ENCODE results near the gene ACO2. TPM values are rescaled to one million over a fixed set of nuclear protein-coding genes. Genes with fewer than 3 reads are reported as not detected.
"Not testable (repeated sequence)": the region's sequence is repeated elsewhere in the genome, so short reads cannot be mapped to it uniquely, and the experiment has no call there.

ACO2 gene
- total RNA-seq = 10 to 100 TPM; 69.9 to 91.1 (median 76.4) TPM

DNA sequence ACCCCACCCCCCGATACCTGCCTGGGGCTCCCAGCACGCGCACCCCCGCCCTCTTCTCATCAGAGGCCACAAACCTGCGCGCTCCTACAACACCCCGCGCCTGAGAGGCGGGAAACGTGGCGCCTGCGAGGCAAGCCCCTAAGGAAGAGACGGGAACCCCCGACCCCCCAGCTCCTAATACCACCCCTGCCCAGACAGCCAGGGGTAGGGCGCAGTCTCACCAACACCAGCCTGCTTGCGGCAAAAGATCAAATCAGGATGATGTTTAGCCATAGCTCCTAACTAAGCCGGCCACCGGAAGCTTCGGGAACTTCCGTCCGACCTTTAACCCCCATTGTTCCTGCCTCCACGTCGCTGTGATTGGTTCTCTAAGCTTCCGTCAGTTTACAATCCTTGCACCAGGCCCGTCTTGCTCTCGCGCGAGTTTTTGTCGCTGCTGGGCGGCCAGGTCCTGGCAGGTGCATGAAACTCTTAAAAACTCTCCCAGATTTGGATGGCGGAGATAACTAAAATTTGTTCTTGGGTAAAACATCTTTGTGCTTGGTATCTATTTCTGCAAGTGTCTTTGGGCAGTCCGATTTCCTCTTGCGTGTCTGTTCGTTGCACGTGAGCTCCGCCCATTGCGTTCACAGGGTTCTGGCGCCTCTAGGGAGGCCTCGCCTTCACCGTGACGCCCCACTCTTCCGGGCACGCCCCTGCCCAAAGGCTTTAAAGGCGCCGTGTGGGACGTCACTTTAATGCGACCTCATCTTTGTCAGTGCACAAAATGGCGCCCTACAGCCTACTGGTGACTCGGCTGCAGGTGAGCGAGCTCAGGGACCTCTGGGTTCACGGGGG, at the start of gene ACO2, which contains the start of gene PHF5A:
Gene ACO2, plus strand, starts transcription at position 737 of the 837 bp plus-strand sequence. Its CDS starts 30 bp downstream, at position 767.
Gene PHF5A, minus strand, starts transcription at position 312 of the 837 bp plus-strand sequence. Its CDS starts 39 bp downstream, at position 273.
- 1% methylated on average over 40 to 48 of the region's 51 CpGs for WGBS, 2 donors
- H3K27me3 ChIP-seq = no peaks in the 10 kb centered on the region
- H3K4me3 ChIP-seq = peak within 1 kb of the TSS; percentile 88 to 93 (median 90)
- no peaks in the 10 kb centered on the region for H3K9me3 ChIP-seq
- DNase-seq (ENCODE audit: low spot score in 2 of 2) = peak; percentile 96 to 99
- peaks cover 2 to 62% (median 20%) of the 10 kb centered on the region in 4 donors for H3K4me1 ChIP-seq
- TF ChIP-seq EP300 (IDR thresholded peaks at IDR 0.05) (peak; percentile 96 to 98), POLR2A (IDR thresholded peaks at IDR 0.05) (peak in 1 of 2 donors; percentile 49)
- TF ChIP-seq, protein P1, sequence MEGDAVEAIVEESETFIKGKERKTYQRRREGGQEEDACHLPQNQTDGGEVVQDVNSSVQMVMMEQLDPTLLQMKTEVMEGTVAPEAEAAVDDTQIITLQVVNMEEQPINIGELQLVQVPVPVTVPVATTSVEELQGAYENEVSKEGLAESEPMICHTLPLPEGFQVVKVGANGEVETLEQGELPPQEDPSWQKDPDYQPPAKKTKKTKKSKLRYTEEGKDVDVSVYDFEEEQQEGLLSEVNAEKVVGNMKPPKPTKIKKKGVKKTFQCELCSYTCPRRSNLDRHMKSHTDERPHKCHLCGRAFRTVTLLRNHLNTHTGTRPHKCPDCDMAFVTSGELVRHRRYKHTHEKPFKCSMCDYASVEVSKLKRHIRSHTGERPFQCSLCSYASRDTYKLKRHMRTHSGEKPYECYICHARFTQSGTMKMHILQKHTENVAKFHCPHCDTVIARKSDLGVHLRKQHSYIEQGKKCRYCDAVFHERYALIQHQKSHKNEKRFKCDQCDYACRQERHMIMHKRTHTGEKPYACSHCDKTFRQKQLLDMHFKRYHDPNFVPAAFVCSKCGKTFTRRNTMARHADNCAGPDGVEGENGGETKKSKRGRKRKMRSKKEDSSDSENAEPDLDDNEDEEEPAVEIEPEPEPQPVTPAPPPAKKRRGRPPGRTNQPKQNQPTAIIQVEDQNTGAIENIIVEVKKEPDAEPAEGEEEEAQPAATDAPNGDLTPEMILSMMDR (IDR thresholded peaks at IDR 0.05) = peak in 2 of 5 experiments; percentile 46
- peak within 1 kb of the TSS; percentile 84 to 95 (median 88) for H3K27ac ChIP-seq
- H3K36me3 ChIP-seq = peaks cover 0 to 48% (median 16%) of the 10 kb centered on the region in 3 donors

DNA sequence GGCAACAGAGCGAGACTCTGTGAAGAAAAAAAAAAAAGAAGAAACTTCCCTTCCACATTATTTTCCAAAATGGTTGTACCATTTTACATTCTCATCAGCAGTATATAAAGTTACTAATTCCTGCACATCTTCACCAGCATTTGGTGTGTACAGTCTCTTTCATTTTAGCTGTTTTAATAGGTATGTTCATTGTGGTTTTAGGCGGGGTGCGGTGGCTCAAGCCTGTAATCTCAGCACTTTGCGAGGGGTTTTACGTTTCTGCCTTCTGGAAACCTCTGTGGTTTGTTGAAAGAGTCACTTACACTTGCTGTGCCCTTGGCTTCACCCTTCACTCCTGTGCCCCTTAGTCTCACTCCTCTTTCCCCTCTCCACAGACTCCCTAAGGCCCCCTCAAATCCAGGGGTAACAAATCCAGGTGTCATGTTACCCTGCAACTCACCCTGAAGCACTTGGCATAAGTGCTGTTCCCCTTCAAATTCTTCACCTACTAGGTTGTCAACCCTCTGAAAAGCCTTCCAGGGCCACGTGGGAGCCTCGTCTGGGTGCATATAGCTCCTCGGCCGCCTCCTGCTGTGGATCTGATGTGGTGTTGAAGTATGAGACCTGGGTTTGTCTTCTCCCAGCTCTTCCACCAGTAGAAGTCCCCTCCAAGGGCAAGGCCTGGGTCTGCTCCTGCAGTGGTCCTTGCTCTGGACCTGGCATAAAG, 43.1 kb upstream of the ACO2 start:
- no peaks in the 10 kb centered on the region for H3K4me1 ChIP-seq
- H3K27me3 ChIP-seq = no peaks in the 10 kb centered on the region
- 57 to 73% methylated on average over 9 of the region's 9 CpGs for WGBS, 2 donors
- H3K9me3 ChIP-seq = no peaks in the 10 kb centered on the region
- no peak overlapping the region for H3K4me3 ChIP-seq
- TF ChIP-seq POLR2A (IDR thresholded peaks at IDR 0.05) (no peak), EP300 (IDR thresholded peaks at IDR 0.05) (no peak)
- TF ChIP-seq, protein P1 (IDR thresholded peaks at IDR 0.05) = no peak
- H3K36me3 ChIP-seq = peaks cover 0 to 55% (median 0%) of the 10 kb centered on the region in 3 donors
- H3K27ac ChIP-seq = no peak overlapping the region
- no peak for DNase-seq (ENCODE audit: low spot score in 2 of 2)

DNA sequence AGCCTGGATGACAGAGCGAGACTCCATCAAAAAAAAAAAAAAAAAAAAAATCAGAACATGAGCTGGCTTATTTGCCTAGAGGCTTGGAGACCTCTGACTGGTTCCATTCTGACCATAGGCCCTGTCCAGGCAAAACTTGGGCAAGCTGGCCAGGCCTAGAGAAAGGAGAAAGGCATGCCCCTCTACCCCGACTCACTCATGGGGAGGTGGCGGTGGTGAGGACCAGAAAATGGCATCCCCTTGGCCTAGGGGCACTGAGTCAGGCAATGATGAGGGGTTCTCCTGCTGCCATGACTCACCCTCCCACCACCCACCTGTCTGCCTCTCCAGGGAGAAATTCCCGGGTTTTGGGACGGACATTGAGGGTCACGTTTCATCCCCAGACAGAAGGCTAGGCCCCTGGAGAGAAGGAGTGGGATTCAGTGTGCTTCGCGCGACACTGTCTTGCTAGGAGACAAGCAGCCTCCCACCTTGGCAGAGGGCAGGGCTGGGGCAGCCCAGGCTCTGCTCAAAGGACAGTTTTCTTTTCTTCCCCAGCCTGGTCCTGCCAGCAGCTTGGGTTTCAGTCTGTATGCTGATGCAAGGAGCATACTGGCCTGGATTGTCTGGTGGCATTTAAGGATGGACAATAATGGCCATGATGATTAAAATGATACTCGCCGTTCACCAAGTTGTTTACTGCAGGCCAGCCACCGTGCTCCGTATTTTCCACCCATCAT, 39.5 kb upstream of the ACO2 start:
- TF ChIP-seq POLR2A (IDR thresholded peaks at IDR 0.05) = no peak
- no peak for TF ChIP-seq EP300 (IDR thresholded peaks at IDR 0.05)
- H3K4me3 ChIP-seq = no peak overlapping the region
- no peaks in the 10 kb centered on the region for H3K27me3 ChIP-seq
- H3K27ac ChIP-seq = peak overlapping the region in 2 of 4 donors; percentile 26 to 58
- peaks cover 0 to 28% (median 13%) of the 10 kb centered on the region in 4 donors for H3K4me1 ChIP-seq
- no peak for DNase-seq (ENCODE audit: low spot score in 2 of 2)
- WGBS, 2 donors = 77 to 78% methylated on average over 13 of the region's 13 CpGs
- no peaks in the 10 kb centered on the region for H3K9me3 ChIP-seq
- H3K36me3 ChIP-seq = peaks cover 0 to 66% (median 0%) of the 10 kb centered on the region in 3 donors

DNA sequence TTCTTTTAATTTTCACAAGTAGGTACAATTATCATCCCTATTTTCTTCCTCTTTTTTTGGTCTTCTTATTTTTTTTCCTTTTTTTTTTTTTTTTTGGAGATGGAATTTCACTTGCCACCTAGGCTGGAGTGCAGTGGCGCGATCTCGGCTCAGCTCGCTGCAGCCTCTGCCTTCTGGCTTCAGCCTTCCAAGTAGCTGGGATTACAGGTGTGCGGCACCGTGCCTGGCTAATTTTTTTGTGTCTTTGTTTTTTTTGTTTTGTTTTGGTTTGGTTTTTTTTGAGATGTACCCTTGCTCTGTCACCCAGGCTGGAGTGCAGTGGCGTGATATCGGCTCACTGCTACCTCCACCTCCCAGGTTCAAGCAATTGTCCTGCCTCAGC, 39.0 kb upstream of the ACO2 start:
- Histone ChIP-seq H3K36me3 (peaks cover 0 to 68% (median 0%) of the 10 kb centered on the region in 3 donors), H3K27me3 (no peaks in the 10 kb centered on the region), H3K9me3 (no peaks in the 10 kb centered on the region), H3K4me3 (no peak overlapping the region), H3K27ac (peak overlapping the region in 2 of 4 donors; percentile 26 to 58), H3K4me1 (peaks cover 0 to 33% (median 18%) of the 10 kb centered on the region in 4 donors)
- 96 to 98% methylated on average over 8 of the region's 8 CpGs for WGBS, 2 donors
- no peak for DNase-seq (ENCODE audit: low spot score in 2 of 2)
- no peak for TF ChIP-seq EP300 (IDR thresholded peaks at IDR 0.05)
- TF ChIP-seq POLR2A (IDR thresholded peaks at IDR 0.05) = no peak
- TF ChIP-seq, protein P1 (IDR thresholded peaks at IDR 0.05) = no peak

DNA sequence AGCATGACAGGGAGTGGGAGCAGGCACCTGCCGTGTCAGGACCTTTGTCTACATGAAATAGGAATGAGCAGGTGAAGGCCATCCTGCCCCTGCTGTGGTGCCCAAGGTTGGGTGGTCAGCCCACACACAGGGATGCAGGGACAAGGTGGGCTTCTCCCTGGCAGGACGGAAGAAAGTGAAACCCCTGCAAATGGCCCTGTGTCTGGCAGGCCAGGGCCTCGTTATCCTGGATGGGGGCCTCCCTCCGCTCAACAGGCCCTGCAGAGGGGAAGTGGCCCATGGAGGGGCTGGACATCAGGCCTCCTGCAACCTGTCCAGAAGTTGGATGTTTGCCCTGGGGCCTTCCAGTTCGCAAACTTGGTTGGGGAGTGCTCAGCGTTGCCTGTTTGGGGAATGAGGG, 37.3 kb upstream of the ACO2 start:
- peak overlapping the region in 2 of 4 donors; percentile 56 to 60 for H3K27ac ChIP-seq
- H3K4me1 ChIP-seq = peaks cover 0 to 50% (median 29%) of the 10 kb centered on the region in 4 donors
- no peaks in the 10 kb centered on the region for H3K9me3 ChIP-seq

DNA sequence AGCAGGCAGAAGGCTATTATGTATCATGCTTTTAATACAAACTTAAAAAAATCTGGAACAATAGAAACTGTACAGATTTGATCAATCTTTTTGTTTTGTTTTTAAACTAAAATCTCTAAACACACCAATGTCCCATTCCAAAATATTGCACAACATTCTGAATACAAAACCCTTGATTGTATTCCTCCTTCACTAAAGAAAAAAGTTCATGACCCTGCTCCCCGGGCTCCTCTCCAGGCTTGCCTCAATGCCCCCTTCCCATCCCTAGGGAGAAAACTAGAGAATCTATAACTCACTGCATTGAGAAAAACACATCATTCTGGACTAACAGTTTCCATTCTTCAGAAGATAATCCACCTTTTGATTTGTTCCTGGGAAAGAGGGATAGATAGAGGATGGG, 35.4 kb upstream of the ACO2 start:
- peaks cover 3 to 72% (median 19%) of the 10 kb centered on the region in 3 donors for H3K36me3 ChIP-seq
- 30 to 31% methylated on average over 1 of the region's 1 CpG for WGBS, 2 donors
- not testable (repeated sequence) for H3K9me3 ChIP-seq; DNase-seq (ENCODE audit: low spot score in 2 of 2); H3K4me3 ChIP-seq; H3K27me3 ChIP-seq
- H3K27ac ChIP-seq = peak overlapping the region in 3 of 4 donors; percentile 45 to 77 (median 56)
- H3K4me1 ChIP-seq = peaks cover 0 to 65% (median 31%) of the 10 kb centered on the region in 4 donors

More for the DNA sequence above, 37.3 kb upstream of the ACO2 start:
- peaks cover 3 to 69% (median 15%) of the 10 kb centered on the region in 3 donors for H3K36me3 ChIP-seq
- 79 to 80% methylated on average over 4 to 6 of the region's 6 CpGs for WGBS, 2 donors
- H3K27me3 ChIP-seq = no peaks in the 10 kb centered on the region
- no peak overlapping the region for H3K4me3 ChIP-seq
- TF ChIP-seq EP300 (IDR thresholded peaks at IDR 0.05) (no peak), POLR2A (IDR thresholded peaks at IDR 0.05) (no peak)
- TF ChIP-seq, protein P1 (IDR thresholded peaks at IDR 0.05) = no peak
- DNase-seq (ENCODE audit: low spot score in 2 of 2) = no peak

DNA sequence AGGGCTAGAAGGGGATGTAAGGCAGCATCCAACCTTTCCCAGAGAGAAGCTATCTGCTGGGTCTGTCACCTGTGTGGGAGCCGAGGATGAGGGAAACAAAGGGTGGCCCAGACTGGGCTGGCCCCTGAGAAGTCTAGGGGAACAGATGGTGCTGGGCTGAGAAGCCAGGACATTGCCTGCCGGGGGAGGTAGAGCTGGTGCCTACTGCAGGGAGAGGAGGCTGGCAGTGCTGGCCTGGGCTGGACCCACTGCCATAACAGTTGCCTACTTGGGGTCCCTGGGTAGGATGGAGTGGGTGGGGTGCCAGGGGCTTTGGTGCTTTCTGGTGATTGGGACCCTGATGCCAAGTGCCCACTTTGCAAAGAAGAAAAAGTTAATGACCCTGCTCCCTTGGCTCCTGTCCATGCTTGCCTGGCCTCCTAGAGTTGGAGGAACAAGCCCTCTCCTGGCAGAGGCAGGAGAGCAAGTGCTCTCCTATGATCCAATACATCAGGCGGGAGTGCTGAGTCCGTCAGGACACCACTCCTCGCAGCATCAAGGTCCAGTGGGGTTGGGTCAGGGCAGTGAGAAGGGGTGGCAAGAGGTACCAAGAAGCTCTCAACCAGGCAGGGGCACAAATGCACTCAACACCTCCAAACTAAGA, 34.4 kb upstream of the ACO2 start:
- H3K27me3 ChIP-seq; H3K4me3 ChIP-seq; H3K9me3 ChIP-seq; DNase-seq (ENCODE audit: low spot score in 2 of 2): not testable (repeated sequence)
- peak overlapping the region in 3 of 4 donors; percentile 1 to 77 (median 60) for H3K27ac ChIP-seq
- WGBS, 2 donors = 63 to 71% methylated on average over 4 to 5 of the region's 5 CpGs
- peaks cover 3 to 72% (median 19%) of the 10 kb centered on the region in 3 donors for H3K36me3 ChIP-seq
- H3K4me1 ChIP-seq = peaks cover 0 to 75% (median 36%) of the 10 kb centered on the region in 4 donors

All from tibial nerve (tissue), 4 donors.